ENCODE results near the gene CD300LF.
A peak's percentile ranks its signal among the peaks of the same experiment; 100 is the strongest.

CD300LF gene

DNA sequence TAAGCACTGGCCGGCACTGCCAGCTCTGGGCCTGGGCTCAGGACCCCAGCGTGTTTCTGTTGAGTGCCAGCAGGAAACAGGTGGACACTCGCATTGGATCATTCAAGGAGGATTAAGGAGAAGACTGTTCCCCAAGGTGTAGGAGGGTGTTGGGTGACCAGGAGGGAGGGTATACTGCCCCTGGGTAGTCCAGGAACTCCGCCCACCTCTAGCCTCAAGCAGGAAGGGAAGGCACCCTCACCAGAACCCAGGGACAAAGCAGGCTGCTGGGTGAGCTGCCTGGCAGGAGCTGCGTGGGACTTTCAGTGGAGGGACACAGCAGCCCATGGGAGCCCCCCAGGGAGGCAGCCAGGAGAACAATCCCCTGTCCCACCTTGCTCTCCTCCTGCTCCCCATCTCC lies 16.6 kb upstream of the CD300LF start:
- no peak for DNase-seq

DNA sequence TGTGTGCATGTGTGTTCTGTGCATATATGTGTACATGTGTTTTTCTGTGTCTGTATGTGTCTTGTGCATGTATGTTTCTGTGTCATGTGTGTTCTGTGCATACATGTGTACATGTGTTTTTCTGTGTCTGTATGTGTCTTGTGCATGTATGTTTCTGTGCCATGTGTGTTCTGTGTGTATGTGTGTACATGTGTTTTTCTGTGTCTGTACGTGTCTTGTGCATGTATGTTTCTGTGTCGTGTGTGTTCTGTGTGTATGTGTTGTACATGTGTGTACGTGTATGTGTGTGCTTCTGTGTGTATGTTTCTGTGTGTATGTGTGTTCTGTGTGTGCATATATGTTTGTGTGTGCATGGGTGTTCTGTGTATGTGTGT lies 16.0 kb upstream of the CD300LF start:
- DNase-seq = no peak

DNA sequence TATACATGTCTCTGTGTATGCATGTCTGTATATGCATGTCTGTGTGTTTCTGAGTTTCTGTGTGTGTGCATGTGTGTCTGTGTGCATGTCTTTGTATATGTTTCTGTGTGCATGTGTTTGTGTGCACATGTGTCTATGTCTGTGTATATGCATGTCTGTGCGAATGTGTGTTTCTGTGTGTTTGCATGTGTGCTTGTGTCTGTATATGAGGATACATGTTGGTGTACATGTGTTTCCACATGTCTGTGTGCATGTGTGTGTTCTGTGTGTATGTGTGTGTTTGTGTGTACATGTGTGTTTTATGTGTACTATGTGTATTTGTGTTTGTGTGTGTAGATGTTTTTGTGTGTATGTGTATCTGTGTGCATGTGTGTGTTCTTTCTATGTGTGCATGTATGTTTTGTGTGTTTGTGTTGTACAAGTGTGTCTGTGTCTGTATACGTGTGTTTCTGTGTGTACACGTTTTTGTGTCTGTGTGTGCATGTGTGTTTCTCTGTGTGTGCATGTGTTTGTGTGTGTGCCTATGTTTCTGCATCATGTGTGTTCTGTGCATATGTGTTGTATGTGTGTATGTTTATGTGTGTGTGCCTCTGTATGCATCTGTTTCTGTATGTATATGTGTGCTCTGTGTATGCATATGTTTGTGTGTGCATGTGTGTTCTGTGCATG lies 15.4 kb upstream of the CD300LF start:
- no peak for DNase-seq

DNA sequence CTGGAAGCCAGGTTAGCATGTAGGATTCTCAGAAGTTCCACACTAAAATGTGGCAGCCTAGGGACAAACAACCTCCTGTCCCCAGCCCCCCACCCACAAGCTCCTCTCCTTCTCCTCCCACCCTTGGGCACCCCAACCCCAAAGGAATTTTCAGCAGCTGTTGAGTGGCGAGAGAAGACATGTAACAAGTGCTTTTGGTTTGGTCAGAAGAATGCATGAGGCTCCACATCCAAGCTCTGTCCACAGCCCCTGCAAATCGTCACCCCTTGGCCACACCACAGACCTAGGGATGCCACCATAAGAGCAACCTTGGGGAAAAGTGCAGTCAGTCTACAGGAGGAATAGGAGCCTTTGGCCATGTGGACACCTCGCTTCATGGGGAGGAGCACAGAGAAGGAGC lies 12.4 kb upstream of the CD300LF start:
- no peak for DNase-seq

DNA sequence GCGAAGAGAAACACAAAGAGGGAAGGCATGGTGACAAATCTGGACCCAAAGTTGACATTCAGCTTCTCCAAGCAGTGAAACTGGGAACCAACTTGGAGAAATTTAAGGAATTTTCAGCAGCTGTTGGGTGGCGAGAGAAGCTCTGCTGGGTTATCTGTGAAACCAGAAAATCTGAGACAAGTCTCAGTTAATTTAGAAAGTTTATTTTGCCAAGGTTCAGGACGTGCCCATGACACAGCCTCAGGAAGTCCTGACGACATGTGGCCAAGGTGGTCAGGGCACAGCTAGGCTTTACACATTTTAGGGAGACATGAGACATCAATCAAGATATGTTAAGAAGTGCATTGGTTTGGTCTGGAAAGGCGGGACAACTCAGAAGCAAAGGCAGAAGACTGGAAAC lies 11.2 kb upstream of the CD300LF start:
- DNase-seq = no peak

DNA sequence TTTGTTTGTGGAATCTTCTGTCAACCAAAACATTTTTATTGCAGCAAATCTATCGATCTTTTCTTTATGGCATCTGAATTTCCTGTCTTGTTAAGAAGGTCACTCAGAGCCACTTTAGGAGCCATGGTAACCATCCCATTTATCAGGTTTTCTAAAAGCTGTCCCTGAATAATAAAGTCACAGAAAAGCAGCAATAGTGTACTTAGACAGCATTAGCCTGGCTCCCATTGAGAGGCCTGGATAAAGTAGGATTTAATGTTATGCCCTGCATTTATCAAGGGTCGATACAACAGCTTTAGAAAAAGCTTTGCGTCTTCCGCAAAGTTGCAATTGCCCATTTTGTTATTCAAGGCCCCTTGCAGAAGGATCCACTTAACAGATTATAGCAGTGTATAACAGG lies 10.1 kb upstream of the CD300LF start:
- no peak for DNase-seq

DNA sequence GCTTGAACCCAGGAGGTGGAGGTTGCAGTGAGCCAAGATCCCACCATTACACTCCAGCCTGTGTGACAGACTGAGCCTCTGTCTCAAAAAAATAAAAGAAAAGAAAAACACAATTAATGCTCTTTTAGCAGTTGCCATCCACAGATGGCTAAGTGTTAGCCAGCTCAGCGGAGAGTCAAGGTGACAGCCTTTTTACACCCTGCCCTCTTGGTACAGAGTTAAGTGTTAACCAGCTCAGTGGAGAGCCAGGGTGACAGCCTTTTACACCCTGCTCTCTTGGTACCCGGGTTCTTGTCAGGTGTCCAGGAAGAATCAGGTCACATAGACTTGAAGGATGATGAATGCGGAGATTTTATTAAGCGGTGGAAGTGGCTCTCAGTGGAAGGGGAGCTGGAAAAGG lies 7.8 kb upstream of the CD300LF start:
- DNase-seq = no peak

DNA sequence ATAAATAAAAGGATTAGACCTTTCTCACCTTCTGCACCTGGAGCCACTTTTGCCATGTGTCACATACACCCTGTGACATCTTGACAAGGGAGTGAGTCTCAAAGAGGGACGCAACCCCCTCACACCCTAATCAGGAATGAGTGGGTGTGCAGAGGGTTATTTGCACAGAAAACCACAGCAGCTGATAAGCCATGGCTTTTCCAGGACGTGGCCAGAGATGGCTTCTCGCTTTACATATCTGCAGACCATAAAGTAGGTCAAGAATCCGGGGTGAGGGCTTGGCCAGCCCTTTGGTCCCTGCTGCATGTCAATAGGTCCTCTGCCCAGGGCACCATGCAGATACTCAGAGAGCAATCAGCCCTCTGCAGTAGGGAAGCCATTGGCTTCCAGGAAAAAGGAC lies 2.4 kb upstream of the CD300LF start:
- DNase-seq = no peak

DNA sequence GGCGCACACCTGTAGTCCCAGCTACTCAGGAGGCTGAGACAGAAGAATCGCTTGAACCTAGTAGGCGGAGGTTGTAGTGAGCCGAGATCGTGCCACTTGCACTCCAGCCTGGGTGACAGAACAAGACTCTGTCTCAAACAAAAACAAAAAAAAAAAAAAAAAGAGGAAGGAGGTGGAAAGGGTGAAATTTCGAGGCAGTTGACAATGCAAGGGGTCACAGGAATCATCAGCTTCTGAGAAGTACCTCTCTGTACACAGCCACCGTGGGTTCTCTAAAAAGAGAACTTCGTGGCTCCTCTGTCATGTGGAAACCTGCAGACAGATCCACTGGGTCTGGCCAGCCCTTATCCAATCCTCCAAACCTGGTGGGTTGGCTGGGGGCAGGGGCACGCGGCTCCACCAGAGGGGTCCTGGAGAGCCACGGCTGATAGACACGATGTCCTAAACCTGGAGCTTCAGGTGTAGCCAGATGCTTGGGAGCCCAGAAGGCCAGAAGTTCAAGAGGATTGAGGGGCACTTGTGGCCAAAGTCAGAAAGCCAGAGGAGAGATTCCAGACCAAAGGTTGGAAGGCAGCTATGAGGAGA lies 540 bp upstream of the CD300LF start:
- no peak for DNase-seq

DNA sequence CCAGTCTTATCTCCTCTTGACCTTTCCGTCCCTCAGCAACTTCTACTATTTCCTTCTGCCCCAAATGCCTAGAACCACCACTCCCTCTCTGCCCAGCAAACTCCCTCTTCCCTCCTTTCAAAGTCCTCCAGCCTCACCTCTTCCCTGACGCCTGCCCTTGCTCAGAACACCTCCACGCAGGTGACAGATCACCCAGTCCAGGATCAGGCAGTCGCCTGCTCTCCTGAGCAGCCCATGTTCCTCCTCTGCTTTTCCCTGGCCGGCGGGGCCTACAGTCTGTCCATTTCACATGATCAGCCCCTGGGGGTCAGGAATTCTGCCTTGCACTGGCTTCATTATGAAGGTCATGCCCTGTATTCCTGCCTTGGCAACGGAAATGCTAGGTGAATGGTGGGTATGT lies 422 bp downstream of the CD300LF start:
- DNase-seq = no peak

DNA sequence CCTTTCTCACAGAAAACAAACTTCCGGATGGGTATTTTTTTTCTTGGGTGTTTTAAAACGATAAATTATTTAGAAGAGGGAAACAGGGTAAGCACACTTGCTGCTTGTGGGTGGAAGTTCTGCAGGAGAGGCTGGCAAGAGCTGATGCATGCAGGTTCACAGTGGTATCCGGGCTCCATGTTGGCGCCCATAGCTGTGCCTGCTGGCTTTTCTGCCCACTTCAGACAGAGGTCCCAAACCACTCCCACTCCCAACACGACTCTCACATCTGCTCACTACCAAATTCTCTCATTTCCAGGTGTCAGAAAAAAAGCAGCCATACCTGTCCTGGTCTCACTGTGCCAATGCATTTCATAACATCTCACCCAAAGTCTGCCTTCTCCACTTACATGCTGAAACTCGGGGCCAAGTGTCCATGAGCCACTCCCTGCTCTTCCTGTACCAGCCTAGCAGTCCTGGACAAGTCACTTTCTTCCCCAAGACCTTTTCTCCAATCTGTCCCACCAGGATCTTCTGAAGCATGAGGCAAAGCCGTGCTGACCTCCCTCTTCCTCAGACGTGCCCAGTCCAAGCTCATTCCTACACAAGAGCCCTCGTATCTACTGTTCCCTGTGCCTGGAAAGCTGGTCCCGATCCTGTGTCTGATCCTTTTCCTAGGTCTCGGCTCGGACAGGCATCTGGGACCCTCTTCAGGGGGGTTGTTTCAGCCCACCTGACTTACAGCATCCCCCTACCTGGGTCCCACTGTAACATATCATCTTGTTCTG lies 1.5 kb downstream of the CD300LF start:
- DNase-seq = no peak

DNA sequence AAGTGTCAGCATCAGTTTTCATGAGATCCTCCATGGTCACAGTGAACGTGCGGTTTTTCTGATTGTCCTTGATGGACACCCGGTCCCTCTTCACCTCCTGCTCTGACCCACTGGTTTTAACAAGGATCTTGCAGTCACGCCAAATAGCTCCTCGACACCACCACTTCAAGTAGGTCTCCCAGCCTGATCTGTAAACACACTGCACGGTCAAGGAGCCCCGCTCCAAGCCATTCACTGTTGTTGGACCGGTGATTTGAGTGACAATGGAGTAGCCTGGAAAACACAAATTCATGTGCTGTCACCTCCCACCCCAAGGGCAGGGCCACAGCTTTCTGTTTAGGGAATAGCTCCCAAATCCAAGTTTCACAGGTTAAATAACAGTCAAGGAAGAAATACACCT lies 8.2 kb downstream of the CD300LF start:
- DNase-seq = no peak

DNA sequence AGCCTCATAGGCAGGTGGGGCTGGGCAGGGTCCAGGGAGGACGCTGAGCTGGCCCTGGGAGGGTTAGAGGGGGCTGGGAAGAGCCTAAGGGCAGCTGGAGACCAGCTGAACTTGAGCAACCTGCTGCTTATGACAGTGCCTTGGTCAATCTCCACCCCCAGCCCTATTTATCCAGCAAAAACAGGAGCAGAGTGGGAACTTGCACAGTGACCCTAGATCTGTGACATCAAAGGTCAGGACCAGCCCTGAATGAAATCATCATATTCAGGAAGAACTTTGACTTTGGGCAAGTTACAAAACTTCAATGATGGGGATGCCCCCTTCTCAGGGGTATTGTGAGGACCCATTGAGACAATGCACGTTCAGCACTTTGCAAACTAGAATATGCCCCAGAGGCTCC lies 9.4 kb downstream of the CD300LF start:
- DNase-seq = no peak

DNA sequence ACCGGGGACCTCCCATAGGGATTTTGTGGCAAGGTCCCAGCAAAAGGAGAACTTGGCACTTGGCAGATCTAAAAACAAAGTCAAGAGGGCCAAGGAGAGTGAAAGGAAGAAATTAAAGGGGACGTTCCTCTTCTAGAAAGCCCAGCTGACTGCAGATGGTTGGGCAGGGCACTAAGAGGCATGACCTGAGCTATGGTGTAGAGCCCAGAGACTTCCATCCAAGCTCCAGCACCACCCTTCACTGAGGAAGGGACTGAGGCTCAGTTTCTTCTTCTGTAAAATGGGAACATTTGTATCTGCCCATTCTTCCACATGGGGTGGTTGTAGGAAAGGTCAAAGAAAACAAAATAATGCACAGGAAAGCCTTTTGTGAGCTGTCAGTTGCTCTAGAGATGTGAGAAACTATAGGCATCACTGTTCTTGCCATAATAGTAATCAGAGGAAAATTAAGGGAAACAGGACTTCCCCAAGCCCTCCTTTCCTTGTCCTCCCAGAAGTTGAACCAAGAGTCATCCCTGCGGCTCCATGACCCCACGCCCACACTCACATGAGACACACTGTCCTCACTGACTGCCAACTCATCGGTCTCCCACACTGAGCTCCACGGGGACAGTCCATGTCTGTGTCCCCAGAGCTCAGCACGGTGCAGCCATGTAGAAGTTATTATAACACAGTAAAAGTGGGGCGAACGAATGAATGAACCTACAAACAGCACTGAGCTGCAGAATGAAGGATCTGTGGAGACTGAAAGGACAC lies 10.4 kb downstream of the CD300LF start:
- DNase-seq = no peak

DNA sequence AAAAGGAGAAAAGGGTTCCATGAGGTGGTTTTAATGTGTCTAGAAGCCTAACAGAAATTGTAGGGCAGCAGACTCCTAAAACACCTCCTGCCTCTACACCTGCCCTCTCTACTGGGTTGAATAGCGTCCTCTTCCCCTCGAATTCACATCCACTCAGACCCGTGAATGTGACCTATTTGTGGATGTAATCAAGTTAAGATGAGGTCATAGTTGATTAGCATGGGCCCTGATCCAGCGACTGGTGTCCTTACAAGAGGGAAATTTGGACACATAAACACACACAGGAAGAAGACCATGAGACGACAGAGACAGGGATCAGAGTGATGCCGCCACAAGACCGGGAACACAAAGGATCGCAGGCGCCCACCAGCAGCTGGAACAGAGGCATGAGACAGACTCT lies 13.5 kb downstream of the CD300LF start:
- no peak for DNase-seq

DNA sequence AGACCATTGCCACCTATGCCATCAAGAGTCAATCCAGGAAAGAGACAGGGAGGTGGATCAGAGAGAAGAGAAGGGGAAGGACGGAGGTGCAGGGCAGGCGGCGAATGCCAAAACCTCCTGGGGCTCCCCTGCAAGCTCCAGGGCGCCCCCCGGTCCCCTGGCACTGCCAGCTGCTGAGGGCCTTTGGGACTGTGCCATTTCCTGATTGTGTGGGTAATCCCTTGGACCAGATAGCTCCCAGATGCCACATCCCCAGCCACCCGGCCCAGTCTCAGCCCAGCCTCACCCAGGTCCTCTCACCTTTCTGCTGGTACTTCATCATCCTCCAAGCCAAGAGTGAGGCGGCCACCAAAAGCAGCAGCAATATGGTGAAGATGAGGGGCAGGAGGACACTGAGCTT lies 14.7 kb downstream of the CD300LF start:
- no peak for DNase-seq

DNA sequence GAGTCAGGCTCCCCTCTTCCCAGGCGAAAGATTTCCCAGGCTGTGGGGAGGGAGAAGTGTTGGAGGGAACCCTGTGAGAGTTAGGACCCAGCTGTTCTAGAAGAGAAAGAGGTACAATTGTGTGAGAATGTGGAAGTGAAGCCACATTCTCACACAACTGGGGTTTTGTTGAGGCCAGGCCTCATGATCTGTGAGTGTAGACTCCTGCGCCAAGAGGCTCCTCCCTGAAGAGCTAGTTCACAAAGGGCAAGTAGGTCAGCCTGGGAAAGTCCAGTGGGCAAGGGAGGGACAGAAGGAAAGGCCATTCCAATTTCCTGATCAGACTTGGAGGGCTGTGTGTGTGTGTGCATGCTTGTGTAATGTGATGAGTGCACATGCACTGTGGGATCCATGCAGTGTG lies 15.2 kb downstream of the CD300LF start:
- no peak for DNase-seq

DNA sequence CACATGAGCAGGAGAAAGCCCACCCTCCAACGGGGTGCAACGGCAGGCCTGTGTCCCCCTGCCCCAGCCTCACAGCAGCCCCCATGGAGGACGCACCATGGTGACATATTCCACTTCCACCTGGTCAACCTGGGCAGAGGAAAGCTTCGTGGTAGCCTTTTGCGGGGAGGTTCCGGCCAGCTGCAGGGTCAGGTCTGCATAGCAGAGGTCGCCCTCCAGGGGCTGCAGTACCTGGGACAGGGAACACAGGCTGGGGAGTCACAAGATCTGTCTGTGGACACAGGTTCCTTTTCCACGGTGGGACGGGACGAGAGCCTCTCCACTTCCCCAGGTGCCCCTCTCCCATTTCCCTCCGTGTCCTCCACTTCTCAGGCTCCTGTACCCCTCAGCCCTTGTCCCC lies 17.1 kb downstream of the CD300LF start:
- DNase-seq = no peak

DNA sequence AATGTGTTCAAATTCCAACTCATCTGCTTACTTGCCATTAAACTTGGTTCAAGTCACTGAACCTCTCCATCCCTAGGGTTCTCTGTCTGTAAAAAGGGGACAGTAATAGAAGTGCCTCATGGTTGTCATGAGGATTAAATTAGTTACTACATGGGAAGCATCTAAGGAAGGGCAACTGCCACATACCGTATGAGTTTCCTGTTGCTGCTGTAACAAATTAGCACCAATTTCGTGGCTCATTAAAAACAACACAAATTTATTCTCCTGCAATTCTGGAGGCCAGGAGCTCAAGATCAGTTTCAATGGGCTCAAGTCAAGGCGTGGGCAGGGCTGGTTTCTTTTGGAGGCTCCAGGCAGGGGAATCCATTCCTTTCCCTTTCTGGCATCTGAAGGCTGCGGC lies 18.6 kb downstream of the CD300LF start:
- no peak for DNase-seq

DNA sequence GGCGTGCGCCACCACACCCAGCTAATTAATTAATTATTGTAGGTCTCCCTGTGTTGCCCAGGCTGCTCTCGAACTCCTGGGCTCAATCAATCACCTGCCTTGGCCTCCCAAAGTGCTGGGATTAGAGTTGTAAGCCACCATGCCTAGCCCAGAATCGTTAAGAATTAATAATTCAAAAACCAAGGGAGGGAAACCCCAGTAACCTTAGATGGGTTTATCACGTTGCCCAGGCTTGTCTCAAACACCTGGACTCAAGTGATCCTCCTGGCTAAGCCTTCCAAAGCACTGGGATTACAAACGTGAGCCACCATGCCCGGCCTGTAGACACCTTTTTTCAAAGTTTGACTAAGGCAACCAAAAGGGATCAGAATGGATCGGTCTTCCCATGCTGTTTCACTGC lies 21.6 kb downstream of the CD300LF start:
- DNase-seq = no peak

DNA sequence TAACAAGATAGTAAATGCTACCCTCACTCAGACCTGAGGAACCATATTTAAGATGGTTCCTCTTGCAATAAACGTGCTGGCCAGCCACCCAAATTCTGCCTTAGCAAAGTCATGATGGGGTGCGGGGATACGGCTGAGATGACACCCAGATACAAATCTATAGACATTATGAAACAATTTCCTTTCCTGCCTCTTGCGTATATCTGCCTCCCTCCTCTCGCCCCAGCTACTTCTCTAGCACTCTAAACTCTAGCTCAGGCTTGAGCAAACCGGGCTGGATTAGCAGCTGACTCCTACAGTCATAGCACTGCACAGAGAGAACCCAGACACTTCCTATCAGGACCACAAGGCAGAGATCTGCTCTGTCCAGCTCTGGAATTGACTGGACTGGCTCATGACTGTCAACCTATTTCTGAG lies 22.3 kb downstream of the CD300LF start:
- DNase-seq = peak; percentile 49

DNA sequence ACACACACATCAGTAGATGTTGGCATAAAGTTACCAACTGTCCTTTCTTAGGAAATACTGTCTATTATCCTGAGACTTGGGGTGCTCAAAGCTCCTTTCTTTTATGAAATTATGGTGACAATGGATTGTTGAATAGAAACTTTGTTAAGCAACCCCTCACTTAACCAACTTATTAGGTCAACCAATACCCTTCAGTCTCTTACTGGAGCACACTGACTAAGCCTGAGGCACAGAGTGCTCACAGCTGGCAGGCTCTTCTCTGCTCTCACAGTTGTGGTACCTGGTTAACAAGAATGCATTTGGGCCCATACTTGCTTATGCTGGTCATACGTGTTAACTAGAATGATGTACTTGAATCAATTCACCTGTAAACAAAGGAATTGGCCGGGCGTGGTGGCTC lies 24.8 kb downstream of the CD300LF start:
- no peak for DNase-seq

DNA sequence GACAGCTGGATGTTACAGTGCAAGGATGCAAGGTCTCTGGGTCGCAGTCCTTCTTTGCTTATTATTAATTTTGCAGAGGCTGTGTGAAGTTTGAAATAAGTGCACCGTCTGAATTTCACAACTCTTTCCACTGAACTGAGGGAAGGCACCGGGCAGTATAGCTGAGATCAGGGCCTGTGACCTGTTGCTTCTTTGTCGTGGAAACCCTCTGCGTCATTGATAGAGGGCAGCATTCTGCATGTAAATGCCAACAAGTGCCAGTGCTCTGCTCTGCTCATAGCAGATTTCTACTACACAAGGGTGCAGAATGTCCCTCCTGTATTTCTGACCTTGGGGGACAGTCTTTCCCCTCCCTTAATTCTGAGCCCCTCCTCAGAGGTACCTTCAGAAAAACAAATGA lies 26.0 kb downstream of the CD300LF start:
- DNase-seq = no peak
